HCT116 (cell line): ENCODE measurements around the gene POMGNT2. TPM values are rescaled to one million over a fixed set of nuclear protein-coding genes. Genes with fewer than 3 reads are reported as not detected.

Source experiments
- ATAC-seq: fragments of 200-7000 bp; cut with Tn5 transposase; 2 replicates; pipeline ENCODE4 v1.9.1; 2020; ENCODE audit warnings: mild to moderate bottlenecking, moderate library complexity
- BruUV-seq: library from RNA; stranded (reverse); fragments of 400-500 nt; replicated peaks from 2 replicates; lab custom pipeline; 2021; lab: Mats Ljungman, UMichigan
- CTCF ChIA-PET: fragments of 300-600 bp; sonication (Branson Sonifier 250); formaldehyde crosslinking; loops from one replicate; lab custom pipeline; 2021; ENCODE audit warnings: antibody characterized with exemption; lab: Charles Lee
- POLR2A ChIA-PET: fragments of 300-600, 350-600 bp; sonication (Branson Sonifier 250); formaldehyde crosslinking; loops from one replicate; lab custom pipeline; 2021; ENCODE audit warnings: antibody characterized with exemption; lab: Charles Lee
- RAD21 ChIA-PET, 2 experiments: fragments of 300-600 bp; sonication (Branson Sonifier 250); formaldehyde crosslinking; loops; one replicate each; lab custom pipeline; 2023; ENCODE audit warnings: low total read pairs in 2 of 2; ENCODE audit not compliant: uncharacterized antibody in 2 of 2, unreplicated experiment in 2 of 2, low non-redundant PET in 1 of 2; lab: Charles Lee
- DNase-seq: peaks from one replicate; pipeline ENCODE4 v3.0.0-alpha.2; 2010; ENCODE audit warnings: low read depth, low spot score
- H2AFZ ChIP-seq: fragments of 200-600 bp; shearing (Covaris generic), sonication (generic); 2 replicates; pipeline ENCODE4 v1.6.1; 2017; ENCODE audit warnings: low read depth, mixed run types, mixed read lengths, antibody characterized with exemption, low read length; ENCODE audit not compliant: poor library complexity, severe bottlenecking
- H3K27ac ChIP-seq: 2 replicates; pipeline ENCODE4 v1.5.1; 2012; ENCODE audit warnings: low read depth, low read length
- H3K27me3 ChIP-seq: fragments of 200-600 bp; sonication (generic); 2 replicates; pipeline ENCODE4 v1.6.1; 2016; ENCODE audit warnings: mixed run types, low read length, mixed read lengths; ENCODE audit not compliant: insufficient read depth
- H3K36me3 ChIP-seq, 2 experiments: fragments of 200-500 bp in 1 of 2; fragments of 200-600 bp in 1 of 2; sonication (Bioruptor generic) in 1 of 2; sonication (generic) in 1 of 2; 2 replicates each; pipeline versions ENCODE4 v1.5.1 to v1.6.1; 2014 to 2016; ENCODE audit warnings: low read length in 2 of 2, inconsistent platforms in 1 of 2, mixed read lengths in 1 of 2, mixed run types in 1 of 2; ENCODE audit not compliant: insufficient read depth in 2 of 2, control insufficient read depth in 1 of 2
- H3K4me1 ChIP-seq, 2 experiments: fragments of 200-600 bp in 1 of 2; sonication (generic) in 1 of 2; 2 replicates each; pipeline versions ENCODE4 v1.5.1 to v1.6.1; 2012 to 2017; ENCODE audit warnings: low read length in 2 of 2, inconsistent platforms in 1 of 2, mild to moderate bottlenecking in 1 of 2, mixed read lengths in 1 of 2, mixed run types in 1 of 2, moderate library complexity in 1 of 2; ENCODE audit not compliant: insufficient read depth in 2 of 2, control insufficient read depth in 1 of 2
- H3K4me2 ChIP-seq: fragments of 200-600 bp; sonication (generic); 2 replicates; pipeline ENCODE4 v1.6.1; 2017; ENCODE audit warnings: mixed run types, low read length, mixed read lengths
- H3K4me3 ChIP-seq, 2 experiments: fragments of 200-600 bp in 1 of 2; sonication (generic) in 1 of 2; replicated peaks in 1 of 2; 2 replicates each; pipeline ENCODE4 v1.5.1; 2011 to 2016; ENCODE audit warnings: low read length in 2 of 2, control low read depth in 1 of 2, low read depth in 1 of 2, mild to moderate bottlenecking in 1 of 2, mixed read lengths in 1 of 2, mixed run types in 1 of 2
- H3K79me2 ChIP-seq: fragments of 200-600 bp; sonication (generic); 2 replicates; pipeline ENCODE4 v1.6.1; 2017; ENCODE audit warnings: mild to moderate bottlenecking, mixed run types, low read length, moderate library complexity, mixed read lengths; ENCODE audit not compliant: insufficient read depth
- H3K9ac ChIP-seq: fragments of 200-600 bp; sonication (generic); 2 replicates; pipeline ENCODE4 v1.6.1; 2016; ENCODE audit warnings: low read length, mixed read lengths
- H3K9me2 ChIP-seq: fragments of 200-600 bp; sonication (generic), shearing (Covaris generic); 2 replicates; pipeline ENCODE4 v1.6.1; 2017; ENCODE audit warnings: mixed run types, mild to moderate bottlenecking, moderate library complexity; ENCODE audit not compliant: insufficient read depth
- H3K9me3 ChIP-seq, 2 experiments: fragments of 200-500 bp in 1 of 2; fragments of 200-600 bp in 1 of 2; sonication (Bioruptor generic) in 1 of 2; sonication (generic) in 1 of 2; 2 replicates each; pipeline ENCODE4 v1.6.1; 2014 to 2017; ENCODE audit warnings: low read length in 2 of 2, mixed read lengths in 2 of 2, inconsistent platforms in 1 of 2, low read depth in 1 of 2, mild to moderate bottlenecking in 1 of 2, mixed run types in 1 of 2, moderate library complexity in 1 of 2; ENCODE audit not compliant: control insufficient read depth in 1 of 2, insufficient read depth in 1 of 2
- H4K20me1 ChIP-seq: fragments of 200-600 bp; sonication (generic), shearing (Covaris generic); 2 replicates; pipeline ENCODE4 v1.6.1; 2017; ENCODE audit warnings: mixed run types, mild to moderate bottlenecking, moderate library complexity; ENCODE audit not compliant: insufficient read depth
- ATF3 ChIP-seq: IDR thresholded peaks from 2 replicates; pipeline ENCODE4 v1.6.1; 2012
- CBX3 ChIP-seq: IDR thresholded peaks from 2 replicates; pipeline ENCODE4 v1.6.1; 2012; ENCODE audit warnings: low read depth
- EGR1 ChIP-seq: IDR thresholded peaks from 2 replicates; pipeline ENCODE4 v1.6.1; 2012; ENCODE audit warnings: low read depth
- ELF1 ChIP-seq: IDR thresholded peaks from 2 replicates; pipeline ENCODE4 v1.6.1; 2012; ENCODE audit warnings: low read depth, borderline replicate concordance
- EZH2 ChIP-seq: fragments of 200-600 bp; sonication (generic); IDR thresholded peaks from 2 replicates; pipeline ENCODE4 v1.6.1; 2017; ENCODE audit warnings: antibody characterized with exemption, mixed run types
- JUND ChIP-seq: IDR thresholded peaks from 2 replicates; pipeline ENCODE4 v1.6.1; 2012
- POLR2A ChIP-seq: IDR thresholded peaks from 2 replicates; pipeline ENCODE4 v1.7.0; 2011; ENCODE audit warnings: borderline replicate concordance; ENCODE audit not compliant: insufficient read depth, insufficient read length; ENCODE audit errors: extremely low read depth
- POLR2AphosphoS5 ChIP-seq: IDR thresholded peaks from 2 replicates; pipeline ENCODE4 v1.6.1; 2011; ENCODE audit warnings: mild to moderate bottlenecking, low read depth, low read length, moderate library complexity
- ZBTB33 ChIP-seq: IDR thresholded peaks from 2 replicates; pipeline ENCODE4 v1.6.1; 2011; ENCODE audit warnings: mild to moderate bottlenecking, low read length, moderate library complexity; ENCODE audit not compliant: insufficient replicate concordance; ENCODE audit errors: extremely low read depth
- ZFX ChIP-seq: fragments of 450-650 bp; IDR thresholded peaks from 2 replicates; pipeline ENCODE4 v1.6.1; 2017
- ZNF274 ChIP-seq: fragments of 200-500 bp; sonication (Bioruptor generic); IDR thresholded peaks from 2 replicates; pipeline ENCODE4 v1.6.1; 2014; ENCODE audit warnings: mild to moderate bottlenecking, low read depth, low read length, inconsistent platforms
- intact Hi-C: fragments of 100-400 bp; cut with micrococcal nuclease; formaldehyde crosslinking; loops from 2 replicates; pipeline ENCODE4 v1.10.0; 2022
- total RNA-seq: library from RNA; stranded (reverse); gene quantifications from one replicate; pipeline ENCODE4 v1.2.1, GENCODE V29; 2021; ENCODE audit not compliant: unreplicated experiment
- TF ChIP-seq, protein P1 (sequence below), 3 experiments: fragments of 200-600 bp in 1 of 3; sonication (generic) in 1 of 3; IDR thresholded peaks in 2 of 3; conservative IDR thresholded peaks in 1 of 3; 2 replicates each; pipeline ENCODE4 v1.5.1; 2012 to 2017; ENCODE audit warnings: low read depth in 2 of 3, low read length in 2 of 3, antibody characterized with exemption in 1 of 3, borderline replicate concordance in 1 of 3, control low read depth in 1 of 3, mild to moderate bottlenecking in 1 of 3, mixed read lengths in 1 of 3, mixed run types in 1 of 3, moderate library complexity in 1 of 3; ENCODE audit not compliant: insufficient read depth in 1 of 3

The POMGNT2 gene
- total RNA-seq, 1 experiment from 2014 or later: 21.6 TPM

- intact Hi-C loops: loop anchor here (5.0 kb wide), 1 partner anchor 112 kb away; no protein-coding TSS in a partner anchor
- no peaks in the 10 kb centered on the region for H4K20me1 ChIP-seq
- no peak for DNase-seq
- H3K27ac ChIP-seq: no peak overlapping the region
- no peak overlapping the region for H3K4me3 ChIP-seq
- RAD21 ChIA-PET: no interaction called here
- peaks cover 0 to 4% of the 10 kb centered on the region in 2 experiments; a peak in 3 of 4 replicates for H3K4me1 ChIP-seq
- H3K36me3 ChIP-seq: no peaks in the 10 kb centered on the region
- no peaks in the 10 kb centered on the region for H3K79me2 ChIP-seq
- H3K9me2 ChIP-seq: no peaks in the 10 kb centered on the region
- TF ChIP-seq EZH2 (no peak), POLR2AphosphoS5 (no peak), ATF3 (no peak), POLR2A (no peak), CBX3 (no peak), ELF1 (no peak), ZNF274 (no peak), ZFX (no peak), JUND (no peak), EGR1 (no peak), ZBTB33 (no peak)
- TF ChIP-seq, protein P1, sequence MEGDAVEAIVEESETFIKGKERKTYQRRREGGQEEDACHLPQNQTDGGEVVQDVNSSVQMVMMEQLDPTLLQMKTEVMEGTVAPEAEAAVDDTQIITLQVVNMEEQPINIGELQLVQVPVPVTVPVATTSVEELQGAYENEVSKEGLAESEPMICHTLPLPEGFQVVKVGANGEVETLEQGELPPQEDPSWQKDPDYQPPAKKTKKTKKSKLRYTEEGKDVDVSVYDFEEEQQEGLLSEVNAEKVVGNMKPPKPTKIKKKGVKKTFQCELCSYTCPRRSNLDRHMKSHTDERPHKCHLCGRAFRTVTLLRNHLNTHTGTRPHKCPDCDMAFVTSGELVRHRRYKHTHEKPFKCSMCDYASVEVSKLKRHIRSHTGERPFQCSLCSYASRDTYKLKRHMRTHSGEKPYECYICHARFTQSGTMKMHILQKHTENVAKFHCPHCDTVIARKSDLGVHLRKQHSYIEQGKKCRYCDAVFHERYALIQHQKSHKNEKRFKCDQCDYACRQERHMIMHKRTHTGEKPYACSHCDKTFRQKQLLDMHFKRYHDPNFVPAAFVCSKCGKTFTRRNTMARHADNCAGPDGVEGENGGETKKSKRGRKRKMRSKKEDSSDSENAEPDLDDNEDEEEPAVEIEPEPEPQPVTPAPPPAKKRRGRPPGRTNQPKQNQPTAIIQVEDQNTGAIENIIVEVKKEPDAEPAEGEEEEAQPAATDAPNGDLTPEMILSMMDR (IDR thresholded peaks at IDR 0.05 in 2 of 3, conservative IDR thresholded peaks at IDR 0.05 in 1 of 3; ENCODE audit: borderline replicate concordance in 1 of 3, insufficient read depth in 1 of 3, low read depth in 2 of 3, low read length in 2 of 3): no peak
- TF ChIP-seq, all 23 proteins: peak for 0
- no peak overlapping the region for H3K9ac ChIP-seq
- no peaks in the 10 kb centered on the region for H3K27me3 ChIP-seq
- no peaks in the 10 kb centered on the region for H3K9me3 ChIP-seq
- H3K4me2 ChIP-seq: no peak overlapping the region
- BruUV-seq: no TSS peak
- CTCF ChIA-PET: no interaction called here
- POLR2A ChIA-PET: no interaction called here
- no peak for ATAC-seq
- no peak overlapping the region for H2AFZ ChIP-seq
Observed at GRCh38 chr3:43073836-43074220, 32.1 kb downstream of the POMGNT2 start.
